Measurements from ENCODE around the gene MMAA.

- no peak for TF ChIP-seq TAF1 (conservative IDR thresholded peaks at IDR 0.05)
- no peak for TF ChIP-seq GABPA (IDR thresholded peaks at IDR 0.05 in 1 of 2, conservative IDR thresholded peaks at IDR 0.05 in 1 of 2)
Measured at GRCh38 chr4:145656156-145656555, 37.0 kb downstream of the MMAA start.

All from liver (tissue), 2 donors.